ENCODE data around the gene STK38. TPM values are rescaled to one million over a fixed set of nuclear protein-coding genes. Genes with fewer than 3 reads are reported as not detected.
"Not testable (repeated sequence)": the region's sequence is repeated elsewhere in the genome, so short reads cannot be mapped to it uniquely, and the experiment has no call there.

Gene STK38
- total RNA-seq, 2 experiments from 2014 or later: 53.5 to 54.4 TPM

GRCh38 chr6:36479256-36479655 is 68.0 kb downstream of the STK38 start:
- CTCF ChIA-PET: interaction anchor here (1.4 kb wide), 1 partner anchor 56 kb away, joined by 3 read pairs; no protein-coding TSS in a partner anchor
- peaks cover 51% of the 10 kb centered on the region for H3K36me3 Mint-ChIP-seq (ENCODE audit: low read depth)
- H3K4me1 Mint-ChIP-seq (ENCODE audit: low read depth): peaks cover 3% of the 10 kb centered on the region
- H3K27me3 Mint-ChIP-seq (ENCODE audit: low read depth): no peaks in the 10 kb centered on the region
- no peak overlapping the region for H3K27ac Mint-ChIP-seq
- H3K4me3 Mint-ChIP-seq: no peak overlapping the region
- ATAC-seq: no peak
- DNase-seq: no peak
- POLR2A ChIA-PET: no interaction called here
- no peaks in the 10 kb centered on the region for H3K9me3 Mint-ChIP-seq (ENCODE audit: insufficient read depth)

GRCh38 chr6:36478051-36478526 is 69.2 kb downstream of the STK38 start:
- peak overlapping the region; percentile 10 for H3K27ac Mint-ChIP-seq
- H3K9me3 Mint-ChIP-seq (ENCODE audit: insufficient read depth): no peaks in the 10 kb centered on the region
- ATAC-seq (no peak), DNase-seq (no peak)
- H3K27me3 Mint-ChIP-seq (ENCODE audit: low read depth): no peaks in the 10 kb centered on the region
- H3K36me3 Mint-ChIP-seq (ENCODE audit: low read depth): peaks cover 46% of the 10 kb centered on the region
- H3K4me3 Mint-ChIP-seq: no peak overlapping the region
- ChIA-PET POLR2A (no interaction called here), CTCF (no interaction called here)
- H3K4me1 Mint-ChIP-seq (ENCODE audit: low read depth): peaks cover 3% of the 10 kb centered on the region

- Mint-ChIP-seq H3K27ac (no peak overlapping the region), H3K9me3 (ENCODE audit: insufficient read depth) (no peaks in the 10 kb centered on the region), H3K4me3 (no peak overlapping the region), H3K4me1 (ENCODE audit: low read depth) (peaks cover 4% of the 10 kb centered on the region), H3K27me3 (ENCODE audit: low read depth) (no peaks in the 10 kb centered on the region), H3K36me3 (ENCODE audit: low read depth) (peaks cover 31% of the 10 kb centered on the region)
- ChIA-PET CTCF (interaction anchor here (1.0 kb wide), 1 partner anchor 47 kb away, joined by 3 read pairs; no protein-coding TSS in a partner anchor), POLR2A (no interaction called here)
- ATAC-seq (no peak), DNase-seq (no peak)
Measured at GRCh38 chr6:36469946-36470345, 77.3 kb downstream of the STK38 start.

GRCh38 chr6:36469148-36469661 is 78.1 kb downstream of the STK38 start:
- POLR2A ChIA-PET: no interaction called here
- Mint-ChIP-seq H3K27ac (no peak overlapping the region), H3K27me3 (ENCODE audit: low read depth) (no peaks in the 10 kb centered on the region), H3K36me3 (ENCODE audit: low read depth) (peaks cover 26% of the 10 kb centered on the region), H3K9me3 (ENCODE audit: insufficient read depth) (no peaks in the 10 kb centered on the region), H3K4me3 (no peak overlapping the region), H3K4me1 (ENCODE audit: low read depth) (peaks cover 4% of the 10 kb centered on the region)
- DNase-seq: no peak
- ATAC-seq: no peak
- CTCF ChIA-PET: interaction anchor here (1.0 kb wide), 1 partner anchor 46 kb away, joined by 3 read pairs; no protein-coding TSS in a partner anchor

- ChIA-PET POLR2A (no interaction called here), CTCF (no interaction called here)
- Mint-ChIP-seq H3K9me3 (ENCODE audit: insufficient read depth) (no peaks in the 10 kb centered on the region), H3K4me1 (ENCODE audit: low read depth) (peaks cover 4% of the 10 kb centered on the region), H3K4me3 (no peak overlapping the region), H3K27ac (no peak overlapping the region), H3K27me3 (ENCODE audit: low read depth) (no peaks in the 10 kb centered on the region), H3K36me3 (ENCODE audit: low read depth) (peaks cover 28% of the 10 kb centered on the region)
- no peak for DNase-seq
- ATAC-seq: no peak
Measured at GRCh38 chr6:36467625-36468024, 79.7 kb downstream of the STK38 start.

- Mint-ChIP-seq H3K27ac (no peak overlapping the region), H3K36me3 (ENCODE audit: low read depth) (peaks cover 34% of the 10 kb centered on the region), H3K27me3 (ENCODE audit: low read depth) (no peaks in the 10 kb centered on the region), H3K4me3 (no peak overlapping the region), H3K9me3 (ENCODE audit: insufficient read depth) (no peaks in the 10 kb centered on the region), H3K4me1 (ENCODE audit: low read depth) (peaks cover 6% of the 10 kb centered on the region)
- no peak for ATAC-seq
- DNase-seq: no peak
- POLR2A ChIA-PET: no interaction called here
- CTCF ChIA-PET: no interaction called here
Measured at GRCh38 chr6:36464233-36464632, 83.0 kb downstream of the STK38 start.

- no peak overlapping the region for H3K4me3 Mint-ChIP-seq
- no peak for ATAC-seq
- CTCF ChIA-PET: no interaction called here
- H3K27ac Mint-ChIP-seq: no peak overlapping the region
- no peak for DNase-seq
- H3K27me3 Mint-ChIP-seq (ENCODE audit: low read depth): no peaks in the 10 kb centered on the region
- peaks cover 34% of the 10 kb centered on the region for H3K36me3 Mint-ChIP-seq (ENCODE audit: low read depth)
- no peaks in the 10 kb centered on the region for H3K9me3 Mint-ChIP-seq (ENCODE audit: insufficient read depth)
- POLR2A ChIA-PET: no interaction called here
- peaks cover 3% of the 10 kb centered on the region for H3K4me1 Mint-ChIP-seq (ENCODE audit: low read depth)
Measured at GRCh38 chr6:36463676-36464075, 83.6 kb downstream of the STK38 start.

- H3K27me3 Mint-ChIP-seq (ENCODE audit: low read depth): no peaks in the 10 kb centered on the region
- no peak for DNase-seq
- peaks cover 39% of the 10 kb centered on the region for H3K36me3 Mint-ChIP-seq (ENCODE audit: low read depth)
- ATAC-seq: no peak
- CTCF ChIA-PET: interaction anchor here (1.0 to 1.6 kb wide), 3 partner anchors 38 to 298 kb away, joined by 3 to 5 read pairs (median 3); no protein-coding TSS in a partner anchor
- H3K27ac Mint-ChIP-seq: no peak overlapping the region
- H3K4me3 Mint-ChIP-seq: no peak overlapping the region
- no peaks in the 10 kb centered on the region for H3K9me3 Mint-ChIP-seq (ENCODE audit: insufficient read depth)
- peaks cover 3% of the 10 kb centered on the region for H3K4me1 Mint-ChIP-seq (ENCODE audit: low read depth)
- POLR2A ChIA-PET: no interaction called here
Measured at GRCh38 chr6:36461646-36462045, 85.6 kb downstream of the STK38 start.

GRCh38 chr6:36460916-36461315 is 86.4 kb downstream of the STK38 start:
- Mint-ChIP-seq H3K27ac (no peak overlapping the region), H3K4me1 (ENCODE audit: low read depth) (peaks cover 3% of the 10 kb centered on the region), H3K36me3 (ENCODE audit: low read depth) (peaks cover 37% of the 10 kb centered on the region), H3K27me3 (ENCODE audit: low read depth) (no peaks in the 10 kb centered on the region), H3K9me3 (ENCODE audit: insufficient read depth) (no peaks in the 10 kb centered on the region), H3K4me3 (no peak overlapping the region)
- no peak for ATAC-seq
- DNase-seq: no peak
- CTCF ChIA-PET: no interaction called here
- POLR2A ChIA-PET: no interaction called here

- no peak overlapping the region for H3K27ac Mint-ChIP-seq
- H3K4me3 Mint-ChIP-seq: no peak overlapping the region
- CTCF ChIA-PET: no interaction called here
- peaks cover 3% of the 10 kb centered on the region for H3K4me1 Mint-ChIP-seq (ENCODE audit: low read depth)
- DNase-seq (no peak), ATAC-seq (no peak)
- peaks cover 35% of the 10 kb centered on the region for H3K36me3 Mint-ChIP-seq (ENCODE audit: low read depth)
- no peaks in the 10 kb centered on the region for H3K27me3 Mint-ChIP-seq (ENCODE audit: low read depth)
- no peaks in the 10 kb centered on the region for H3K9me3 Mint-ChIP-seq (ENCODE audit: insufficient read depth)
- POLR2A ChIA-PET: interaction anchor here (0.6 to 0.7 kb wide), 3 partner anchors 45 to 356 kb away, joined by 4 to 6 read pairs (median 4); no protein-coding TSS in a partner anchor
Measured at GRCh38 chr6:36459501-36459900, 87.8 kb downstream of the STK38 start.

GRCh38 chr6:36455486-36456027 is 91.7 kb downstream of the STK38 start:
- ATAC-seq: no peak
- DNase-seq: no peak
- Mint-ChIP-seq H3K9me3 (ENCODE audit: insufficient read depth) (no peaks in the 10 kb centered on the region), H3K4me3 (no peak overlapping the region), H3K27ac (no peak overlapping the region), H3K4me1 (ENCODE audit: low read depth) (no peaks in the 10 kb centered on the region), H3K27me3 (ENCODE audit: low read depth) (no peaks in the 10 kb centered on the region), H3K36me3 (ENCODE audit: low read depth) (peaks cover 27% of the 10 kb centered on the region)
- CTCF ChIA-PET: no interaction called here
- POLR2A ChIA-PET: no interaction called here

- CTCF ChIA-PET: interaction anchor here (1.1 kb wide), 1 partner anchor 30 kb away, joined by 5 read pairs; no protein-coding TSS in a partner anchor
- H3K27ac Mint-ChIP-seq; H3K4me1 Mint-ChIP-seq (ENCODE audit: low read depth); POLR2A ChIA-PET; H3K4me3 Mint-ChIP-seq; DNase-seq; ATAC-seq; H3K27me3 Mint-ChIP-seq (ENCODE audit: low read depth); H3K9me3 Mint-ChIP-seq (ENCODE audit: insufficient read depth): not testable (repeated sequence)
- peaks cover 41% of the 10 kb centered on the region for H3K36me3 Mint-ChIP-seq (ENCODE audit: low read depth)
Measured at GRCh38 chr6:36452897-36453296, 94.4 kb downstream of the STK38 start.
